ENCODE data around the gene RLIM.

DNA sequence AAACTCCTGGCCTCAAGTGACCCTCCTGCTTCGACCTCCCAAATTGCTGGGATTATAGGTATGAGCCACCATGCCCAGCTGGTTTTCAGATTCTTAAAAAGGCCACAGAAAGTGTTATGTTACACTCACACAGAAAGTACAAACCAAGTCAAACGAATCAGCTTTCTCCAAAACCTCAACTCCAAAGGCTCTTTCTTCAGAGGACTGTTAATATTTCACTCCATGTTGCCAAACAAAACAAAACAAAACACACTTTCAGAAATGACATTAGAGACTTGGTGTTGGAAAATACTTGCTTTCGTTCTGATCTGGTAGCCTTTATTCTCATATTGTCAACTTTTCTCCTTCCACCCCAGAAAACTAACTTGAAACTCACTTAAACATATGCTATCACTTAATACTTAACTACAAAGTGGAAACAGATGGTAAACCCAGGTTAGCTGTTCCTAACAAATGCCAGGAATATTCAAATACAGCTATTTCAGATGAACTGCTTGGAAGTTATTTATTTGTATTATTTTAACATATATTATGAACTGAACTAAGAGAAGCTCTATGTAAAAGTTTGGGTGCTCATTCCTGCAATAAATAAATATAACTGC, 34.7 kb downstream of the RLIM start:
- no peak for TF ChIP-seq EZH2 (IDR thresholded peaks at IDR 0.05; ENCODE audit: borderline replicate concordance, low read length)
- TF ChIP-seq, protein P1, sequence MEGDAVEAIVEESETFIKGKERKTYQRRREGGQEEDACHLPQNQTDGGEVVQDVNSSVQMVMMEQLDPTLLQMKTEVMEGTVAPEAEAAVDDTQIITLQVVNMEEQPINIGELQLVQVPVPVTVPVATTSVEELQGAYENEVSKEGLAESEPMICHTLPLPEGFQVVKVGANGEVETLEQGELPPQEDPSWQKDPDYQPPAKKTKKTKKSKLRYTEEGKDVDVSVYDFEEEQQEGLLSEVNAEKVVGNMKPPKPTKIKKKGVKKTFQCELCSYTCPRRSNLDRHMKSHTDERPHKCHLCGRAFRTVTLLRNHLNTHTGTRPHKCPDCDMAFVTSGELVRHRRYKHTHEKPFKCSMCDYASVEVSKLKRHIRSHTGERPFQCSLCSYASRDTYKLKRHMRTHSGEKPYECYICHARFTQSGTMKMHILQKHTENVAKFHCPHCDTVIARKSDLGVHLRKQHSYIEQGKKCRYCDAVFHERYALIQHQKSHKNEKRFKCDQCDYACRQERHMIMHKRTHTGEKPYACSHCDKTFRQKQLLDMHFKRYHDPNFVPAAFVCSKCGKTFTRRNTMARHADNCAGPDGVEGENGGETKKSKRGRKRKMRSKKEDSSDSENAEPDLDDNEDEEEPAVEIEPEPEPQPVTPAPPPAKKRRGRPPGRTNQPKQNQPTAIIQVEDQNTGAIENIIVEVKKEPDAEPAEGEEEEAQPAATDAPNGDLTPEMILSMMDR (IDR thresholded peaks at IDR 0.05; ENCODE audit: low read length), result no peak

Data from OCI-LY1 (cell line).